HepG2 (cell line): Measurements from ENCODE around the gene CTU1. TPM values are rescaled to one million over a fixed set of nuclear protein-coding genes. Genes with fewer than 3 reads are reported as not detected.

Source experiments
- ATAC-seq: fragments of 200-7000 bp; cut with Tn5 transposase; 3 replicates; pipeline ENCODE4 v1.9.1; 2020; ENCODE audit warnings: mild to moderate bottlenecking, moderate library complexity
- BruUV-seq: library from RNA; stranded (reverse); fragments of 400-500 nt; replicated peaks from 2 replicates; lab custom pipeline; 2021; lab: Mats Ljungman, UMichigan
- CTCF ChIA-PET: fragments of 300-600 bp; formaldehyde crosslinking; extraction: SDS; loops from one replicate; lab custom pipeline; 2021; ENCODE audit warnings: low total read pairs, inconsistent platforms, low intra/inter-chr PET ratio; lab: Yijun Ruan, JAX
- POLR2A ChIA-PET: fragments of 350-600 bp; sonication (Branson Sonifier 250); formaldehyde crosslinking; loops from one replicate; lab custom pipeline; 2020; ENCODE audit warnings: antibody characterized with exemption, inconsistent platforms; lab: Yijun Ruan, JAX
- DNase-seq: peaks from one replicate; pipeline ENCODE4 v3.0.0-alpha.2; 2015; ENCODE audit warnings: low spot score
- FAIRE-seq: peaks from 3 replicates; lab custom pipeline; 2011; peaks lifted over from hg19 to GRCh38; lab: Jason Lieb, UNC
- H2AFZ ChIP-seq: one replicate; pipeline ENCODE4 v1.6.1; 2011; ENCODE audit warnings: low read length, inconsistent platforms
- H3K27ac ChIP-seq: fragments of 300-600 bp; 3 replicates; pipeline ENCODE4 v1.8.0; 2011; ENCODE audit warnings: mixed run types, mild to moderate bottlenecking, mixed read lengths, low read length, inconsistent platforms; ENCODE audit not compliant: insufficient read depth; ENCODE audit errors: extremely low read length
- H3K27me3 ChIP-seq, 2 experiments: fragments of 200-600 bp in 1 of 2; 2 replicates in 1 of 2; 3 replicates in 1 of 2; pipeline versions ENCODE4 v1.6.0 to v1.8.0; 2011; ENCODE audit warnings: low read length in 2 of 2, mild to moderate bottlenecking in 2 of 2, moderate library complexity in 2 of 2, inconsistent platforms in 1 of 2; ENCODE audit not compliant: insufficient read depth in 2 of 2, control insufficient read depth in 1 of 2
- H3K36me3 ChIP-seq, 2 experiments: fragments of 200-600 bp in 1 of 2; replicated peaks in 1 of 2; 2 replicates in 1 of 2; 3 replicates in 1 of 2; pipeline versions ENCODE4 v1.5.1 to v1.8.0; 2011; ENCODE audit warnings: low read length in 2 of 2, inconsistent platforms in 1 of 2; ENCODE audit not compliant: insufficient read depth in 2 of 2, control insufficient read depth in 1 of 2
- H3K4me1 ChIP-seq: 2 replicates; pipeline ENCODE4 v1.5.1; 2012; ENCODE audit warnings: low read length, inconsistent platforms; ENCODE audit not compliant: insufficient read depth
- H3K4me2 ChIP-seq: 2 replicates; pipeline ENCODE4 v1.6.0; 2011; ENCODE audit warnings: low read depth, low read length, inconsistent platforms
- H3K4me3 ChIP-seq, 3 experiments: fragments of 200-600 bp in 1 of 3; sonication (generic), shearing (Covaris generic) in 1 of 3; replicated peaks in 1 of 3; 2 replicates each; pipeline ENCODE4 v1.5.1; 2011 to 2016; ENCODE audit warnings: low read length in 3 of 3, inconsistent platforms in 2 of 3, low read depth in 2 of 3, mild to moderate bottlenecking in 2 of 3, control low read depth in 1 of 3, mixed read lengths in 1 of 3; ENCODE audit not compliant: insufficient read depth in 1 of 3
- H3K79me2 ChIP-seq: one replicate; pipeline ENCODE4 v1.6.1; 2011; ENCODE audit warnings: low read length, inconsistent platforms; ENCODE audit not compliant: insufficient read depth
- H3K9ac ChIP-seq: 2 replicates; pipeline ENCODE4 v1.6.0; 2011; ENCODE audit warnings: mild to moderate bottlenecking, low read depth, low read length, inconsistent platforms; ENCODE audit not compliant: insufficient read depth
- H3K9me3 ChIP-seq: 2 replicates; pipeline ENCODE4 v1.5.1; 2012; ENCODE audit warnings: mild to moderate bottlenecking, low read length
- H4K20me1 ChIP-seq: 2 replicates; pipeline ENCODE4 v1.6.0; 2011; ENCODE audit warnings: inconsistent platforms, mild to moderate bottlenecking, low read length, moderate library complexity; ENCODE audit not compliant: insufficient read depth
- ADNP ChIP-seq: sonication (generic); formaldehyde crosslinking; IDR thresholded peaks from 2 replicates; pipeline ENCODE4 v1.4.0; 2020; ENCODE audit warnings: missing genetic modification reagents
- ATM ChIP-seq: fragments of 450-650 bp; IDR thresholded peaks from 2 replicates; pipeline ENCODE4 v1.7.1; 2017; ENCODE audit warnings: mild to moderate bottlenecking, borderline replicate concordance
- DNMT1 ChIP-seq: sonication (generic); formaldehyde crosslinking; IDR thresholded peaks from 2 replicates; pipeline ENCODE4 v1.5.1; 2020; ENCODE audit warnings: mild to moderate bottlenecking, missing genetic modification reagents
- DR1 ChIP-seq: sonication (generic); formaldehyde crosslinking; IDR thresholded peaks from 2 replicates; pipeline ENCODE4 v1.8.0; 2021; ENCODE audit warnings: mild to moderate bottlenecking, missing genetic modification reagents, inconsistent platforms
- ELF3 ChIP-seq: IDR thresholded peaks from 2 replicates; pipeline ENCODE4 v1.6.1; 2016; ENCODE audit warnings: missing genetic modification reagents, missing compliant biosample characterization
- FLYWCH1 ChIP-seq: sonication (generic); formaldehyde crosslinking; IDR thresholded peaks from 2 replicates; pipeline ENCODE4 v1.8.1; 2023; ENCODE audit warnings: mild to moderate bottlenecking, missing genetic modification reagents
- PAF1 ChIP-seq: IDR thresholded peaks from 2 replicates; pipeline ENCODE4 v1.6.1; 2016; ENCODE audit warnings: missing genetic modification reagents, missing compliant biosample characterization
- ZBTB7A ChIP-seq: sonication (generic); formaldehyde crosslinking; IDR thresholded peaks from 2 replicates; pipeline ENCODE4 v1.8.0; 2022; ENCODE audit warnings: mild to moderate bottlenecking, missing genetic modification reagents
- ZFY ChIP-seq: sonication (generic); formaldehyde crosslinking; IDR thresholded peaks from 2 replicates; pipeline ENCODE4 v1.4.0; 2020; ENCODE audit warnings: missing genetic modification reagents
- ZNF230 ChIP-seq: sonication (generic); formaldehyde crosslinking; IDR thresholded peaks from 2 replicates; pipeline ENCODE4 v1.4.0; 2020; ENCODE audit warnings: mild to moderate bottlenecking, missing genetic modification reagents
- ZNF557 ChIP-seq: sonication (generic); formaldehyde crosslinking; IDR thresholded peaks from 2 replicates; pipeline ENCODE4 v1.4.0; 2020; ENCODE audit warnings: missing genetic modification reagents
- WGBS: methylation state at CpG from one replicate; pipeline ENCODE4 v1.1.6; 2017; ENCODE audit warnings: low lambda C conversion rate; 5-methylcytosine and 5-hydroxymethylcytosine counted together
- in situ Hi-C: cut with HindIII; loops from 2 replicates; pipeline ENCODE4 v1.10.0; 2017; ENCODE audit warnings: low pct_unique_long_range_greater_than_20kb; ENCODE audit not compliant: extremely low pct_ligation_motif_present
- intact Hi-C: fragments of 100-400 bp; cut with micrococcal nuclease; formaldehyde crosslinking; loops from one replicate; pipeline ENCODE4 v1.10.0; 2022; ENCODE audit not compliant: unreplicated experiment
- polyA plus RNA-seq, 8 experiments: library from polyadenylated mRNA; depleted of rRNA in 3 of 8; stranded (reverse) in 7 of 8; unstranded in 1 of 8; fragments of >200 nt; fragmentation: Illumina TruSeq in 4 of 8; extraction: Trizol in 4 of 8; gene quantifications; 2 replicates each; pipeline versions ENCODE4 v1.2.1 to v1.2.3, GENCODE V29; 2011 to 2016; ENCODE audit warnings: low read depth in 4 of 8, missing spikeins in 1 of 8, mixed read lengths in 1 of 8; ENCODE audit not compliant: insufficient read depth in 1 of 8
- total RNA-seq, 5 experiments: library from RNA; depleted of rRNA; stranded (reverse); fragments of >200 nt; fragmentation: Illumina TruSeq; extraction: Trizol; gene quantifications; 2 replicates each; pipeline ENCODE4 v1.2.3, GENCODE V29; 2016; ENCODE audit warnings: low read depth in 1 of 5
- TF ChIP-seq, protein P1 (sequence below): sonication (generic); formaldehyde crosslinking; conservative IDR thresholded peaks from 2 replicates; pipeline ENCODE4 v1.4.0; 2020; ENCODE audit warnings: missing genetic modification reagents
- TF ChIP-seq, protein P2 (sequence below): sonication (generic); formaldehyde crosslinking; IDR thresholded peaks from 2 replicates; pipeline ENCODE4 v1.4.0; 2020; ENCODE audit warnings: mild to moderate bottlenecking, low read depth, missing genetic modification reagents

Gene CTU1
- total and polyA plus RNA-seq, 2 of the 13 experiments (the other 11 are each of a cell fraction or from before 2014, with no cell fraction given): 1.9 to 2.9 TPM

DNA sequence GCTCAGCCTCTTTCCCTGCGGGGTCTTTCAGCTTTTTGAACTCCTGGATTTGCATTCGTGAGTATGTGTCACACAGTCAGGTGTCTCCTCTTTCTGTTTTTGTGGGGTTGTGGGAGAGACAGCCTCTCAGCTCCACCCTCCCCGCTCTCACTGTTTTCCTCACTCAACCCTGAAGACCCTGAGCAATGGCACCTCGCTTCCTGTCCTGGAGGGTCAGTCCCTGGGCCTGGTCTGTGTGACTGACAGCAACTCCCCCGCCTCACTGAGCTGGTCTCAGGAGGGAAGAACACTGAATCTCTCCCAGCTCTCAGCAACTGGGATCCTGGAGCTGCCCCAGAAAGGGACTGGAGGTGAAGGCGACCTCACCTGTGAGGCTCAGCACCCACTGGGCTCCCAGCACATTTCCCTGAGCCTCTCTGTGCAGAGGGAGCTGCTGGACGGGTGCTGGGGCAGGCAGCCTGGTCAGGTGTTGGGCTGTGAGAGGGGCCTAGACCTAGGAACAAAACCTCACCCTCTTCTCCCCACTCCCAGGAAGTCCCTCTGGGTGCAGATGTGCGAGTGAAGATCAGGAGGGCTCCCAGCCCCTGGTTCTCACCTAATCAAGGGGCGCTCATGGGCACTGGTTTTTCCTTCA is 29.7 kb upstream of the CTU1 start (continued):
- no peak for TF ChIP-seq ADNP (CRISPR knock-in tag)
- no peak for TF ChIP-seq ZBTB7A (CRISPR knock-in tag)
- TF ChIP-seq, all 625 proteins: peak for 0

DNA sequence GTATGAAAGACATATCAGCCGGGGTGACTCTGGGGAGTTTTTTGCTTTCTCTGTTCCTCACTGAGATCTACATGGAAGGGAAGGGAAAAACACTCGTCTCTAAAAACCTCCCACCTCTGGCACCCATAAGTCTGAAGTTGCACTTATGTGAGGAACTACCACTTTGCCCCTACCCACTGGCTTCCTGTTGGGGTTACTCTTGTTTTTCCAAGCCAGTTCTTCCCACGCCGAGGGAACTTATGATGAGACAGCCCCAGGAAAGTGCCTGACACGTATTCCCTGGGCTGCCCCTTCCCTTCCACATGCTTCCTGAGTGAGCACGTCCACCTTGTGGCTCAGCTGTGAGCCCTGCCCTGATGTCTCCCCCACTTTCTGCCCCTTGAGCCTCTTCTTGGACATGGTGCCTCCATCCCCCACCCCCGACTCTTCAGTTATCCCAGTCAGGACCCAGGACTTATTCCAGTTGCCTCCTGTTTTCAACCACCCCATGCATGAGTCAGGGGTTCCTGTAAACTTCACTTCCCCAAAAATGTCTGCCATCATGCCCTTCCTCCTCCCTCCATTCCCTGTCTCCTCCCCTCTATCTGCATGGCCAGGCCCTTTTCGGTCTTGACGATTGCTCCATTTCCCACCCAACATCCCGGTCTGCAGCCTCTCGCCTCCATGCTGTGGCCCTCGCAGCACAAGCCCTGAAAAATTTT is 28.8 kb upstream of the CTU1 start:
- no TSS peak for BruUV-seq
- H3K27me3 ChIP-seq: peaks cover 2 to 49% of the 10 kb centered on the region in 2 experiments; a peak in 3 of 5 replicates
- H3K79me2 ChIP-seq: no peaks in the 10 kb centered on the region
- H3K4me1 ChIP-seq: no peaks in the 10 kb centered on the region
- H3K4me2 ChIP-seq: no peak overlapping the region
- H3K4me3 ChIP-seq: no peak overlapping the region
- in situ Hi-C loops: no loop called here
- H3K27ac ChIP-seq: no peak overlapping the region
- no peak overlapping the region for H2AFZ ChIP-seq
- POLR2A ChIA-PET: no interaction called here
- DNase-seq (no peak), ATAC-seq (no peak)
- CTCF ChIA-PET: no interaction called here
- no peak for TF ChIP-seq DR1 (CRISPR knock-in tag)
- TF ChIP-seq, protein P1, sequence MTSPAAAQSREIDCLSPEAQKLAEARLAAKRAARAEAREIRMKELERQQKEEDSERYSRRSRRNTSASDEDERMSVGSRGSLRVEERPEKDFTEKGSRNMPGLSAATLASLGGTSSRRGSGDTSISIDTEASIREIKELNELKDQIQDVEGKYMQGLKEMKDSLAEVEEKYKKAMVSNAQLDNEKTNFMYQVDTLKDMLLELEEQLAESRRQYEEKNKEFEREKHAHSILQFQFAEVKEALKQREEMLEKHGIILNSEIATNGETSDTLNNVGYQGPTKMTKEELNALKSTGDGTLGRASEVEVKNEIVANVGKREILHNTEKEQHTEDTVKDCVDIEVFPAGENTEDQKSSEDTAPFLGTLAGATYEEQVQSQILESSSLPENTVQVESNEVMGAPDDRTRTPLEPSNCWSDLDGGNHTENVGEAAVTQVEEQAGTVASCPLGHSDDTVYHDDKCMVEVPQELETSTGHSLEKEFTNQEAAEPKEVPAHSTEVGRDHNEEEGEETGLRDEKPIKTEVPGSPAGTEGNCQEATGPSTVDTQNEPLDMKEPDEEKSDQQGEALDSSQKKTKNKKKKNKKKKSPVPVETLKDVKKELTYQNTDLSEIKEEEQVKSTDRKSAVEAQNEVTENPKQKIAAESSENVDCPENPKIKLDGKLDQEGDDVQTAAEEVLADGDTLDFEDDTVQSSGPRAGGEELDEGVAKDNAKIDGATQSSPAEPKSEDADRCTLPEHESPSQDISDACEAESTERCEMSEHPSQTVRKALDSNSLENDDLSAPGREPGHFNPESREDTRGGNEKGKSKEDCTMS (CRISPR knock-in tag): no peak
- no peak for TF ChIP-seq ZNF230
- no peak for TF ChIP-seq ZFY (CRISPR knock-in tag)
- TF ChIP-seq ZNF557 (CRISPR knock-in tag): no peak
- TF ChIP-seq ELF3 (CRISPR knock-in tag): no peak
- no peak for TF ChIP-seq ATM
- no peak for TF ChIP-seq DNMT1 (CRISPR knock-in tag)
- TF ChIP-seq PAF1: no peak
- TF ChIP-seq, protein P2, sequence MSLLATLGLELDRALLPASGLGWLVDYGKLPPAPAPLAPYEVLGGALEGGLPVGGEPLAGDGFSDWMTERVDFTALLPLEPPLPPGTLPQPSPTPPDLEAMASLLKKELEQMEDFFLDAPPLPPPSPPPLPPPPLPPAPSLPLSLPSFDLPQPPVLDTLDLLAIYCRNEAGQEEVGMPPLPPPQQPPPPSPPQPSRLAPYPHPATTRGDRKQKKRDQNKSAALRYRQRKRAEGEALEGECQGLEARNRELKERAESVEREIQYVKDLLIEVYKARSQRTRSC: no peak
- TF ChIP-seq FLYWCH1 (CRISPR knock-in tag): no peak
- TF ChIP-seq, all 625 proteins: peak for 0
- H3K9ac ChIP-seq: no peak overlapping the region
- WGBS: 2% methylated on average over 12 of the region's 12 CpGs
- no peak for FAIRE-seq
- no peaks in the 10 kb centered on the region for H3K9me3 ChIP-seq
- intact Hi-C loops: no loop called here
- H3K36me3 ChIP-seq: no peaks in the 10 kb centered on the region
- H4K20me1 ChIP-seq: no peaks in the 10 kb centered on the region
